Measurements from ENCODE around the gene CERKL.

CERKL gene

GRCh38 chr2:181628590-181629585 is 28.0 kb downstream of the CERKL start:
- in situ Hi-C loops (cut with MboI; ENCODE audit: low sequenced_read_pairs), result no loop called here

DNA sequence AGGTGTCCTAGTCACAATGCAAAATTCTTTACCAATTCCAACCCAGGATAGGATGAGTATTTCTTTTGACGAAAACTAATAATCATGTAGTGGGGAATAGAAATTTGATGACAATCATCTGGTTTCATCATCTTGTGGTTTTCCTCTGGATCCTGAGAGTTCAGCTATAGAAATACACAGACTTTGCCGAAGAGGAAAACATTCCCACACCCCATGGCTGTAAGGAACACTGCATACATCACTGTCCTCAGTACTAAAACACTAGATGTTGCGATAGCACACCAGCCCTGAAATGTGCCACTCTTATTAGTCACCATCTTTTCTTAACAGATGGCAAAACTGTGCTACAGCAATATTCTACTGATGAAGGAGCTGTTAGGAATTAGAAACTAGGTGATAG is 29.4 kb downstream of the CERKL start:
- in situ Hi-C loops (cut with MboI; ENCODE audit: low sequenced_read_pairs), result no loop called here

- in situ Hi-C loops (cut with MboI; ENCODE audit: low sequenced_read_pairs), result no loop called here
Measured at GRCh38 chr2:181626671-181627070, 30.2 kb downstream of the CERKL start.

DNA sequence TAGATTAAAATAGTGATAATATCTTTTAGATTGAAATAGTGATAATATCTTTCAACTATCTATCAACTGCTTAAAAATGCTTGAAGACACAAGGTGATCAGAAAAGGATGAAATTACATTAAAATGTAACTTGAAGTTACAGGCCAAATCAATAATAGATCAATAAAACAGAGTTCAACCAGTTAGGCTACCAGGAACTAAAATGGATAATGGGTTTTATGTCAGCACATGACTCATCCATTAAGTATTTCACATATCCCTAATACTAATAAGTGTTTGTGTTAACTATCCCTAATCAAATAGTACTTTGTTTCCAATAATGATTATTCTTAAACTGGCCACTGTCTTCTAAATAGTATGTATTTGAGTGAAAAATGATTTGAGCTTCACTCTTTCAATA is 33.7 kb downstream of the CERKL start:
- in situ Hi-C loops (cut with MboI; ENCODE audit: low sequenced_read_pairs), result no loop called here

DNA sequence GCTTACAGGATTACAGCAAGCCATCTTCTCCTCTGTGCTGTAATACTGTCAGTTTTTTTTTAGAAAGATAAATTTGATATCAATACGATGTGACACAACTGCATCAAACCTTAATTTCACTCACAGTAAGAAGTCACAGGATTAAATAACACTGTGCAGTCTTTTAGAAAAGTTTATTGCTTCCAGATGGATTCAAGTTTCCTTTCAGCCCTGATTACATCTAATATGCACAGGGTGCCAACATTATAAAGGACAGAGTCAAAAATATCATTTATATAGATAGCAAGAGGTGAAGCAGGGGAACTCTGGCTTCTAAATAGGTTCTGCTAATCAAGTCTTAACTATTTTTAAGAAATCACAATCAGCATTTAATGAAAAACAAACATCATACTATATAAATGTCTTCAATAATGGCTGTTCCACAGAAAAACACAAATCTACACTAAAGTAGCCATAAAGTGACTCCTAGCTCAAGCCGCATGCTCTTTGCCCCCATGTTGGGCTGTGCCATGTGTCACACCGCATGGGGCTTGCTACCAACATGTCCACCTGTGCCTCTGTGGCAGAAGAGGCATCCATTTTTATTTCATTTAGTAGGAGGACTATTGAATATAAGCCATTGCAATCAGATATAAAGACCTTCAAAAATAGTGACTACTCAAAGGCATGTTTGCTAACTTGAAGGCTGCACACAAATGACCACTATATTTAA is 35.0 kb downstream of the CERKL start:
- in situ Hi-C loops (cut with MboI; ENCODE audit: low sequenced_read_pairs), result no loop called here

DNA sequence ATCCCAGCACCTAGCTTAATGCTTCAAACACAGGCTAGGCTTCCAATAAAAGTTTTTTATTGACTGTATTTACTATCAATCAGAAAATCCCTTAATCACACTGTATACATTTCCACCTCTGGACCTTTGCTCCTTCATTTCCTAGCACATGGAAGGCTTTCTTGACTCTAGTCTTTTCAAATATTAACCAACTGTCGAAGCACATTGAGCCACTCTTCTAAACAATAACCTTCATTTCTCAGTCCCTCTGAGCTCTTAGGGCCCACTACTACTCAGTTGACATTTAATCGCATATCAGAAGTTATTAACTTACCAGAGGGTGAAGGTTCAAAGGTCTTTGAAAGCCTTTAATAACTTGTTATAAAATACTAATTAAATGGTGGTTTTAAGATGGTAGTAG is 37.4 kb downstream of the CERKL start:
- in situ Hi-C loops (cut with MboI; ENCODE audit: low sequenced_read_pairs), result no loop called here

DNA sequence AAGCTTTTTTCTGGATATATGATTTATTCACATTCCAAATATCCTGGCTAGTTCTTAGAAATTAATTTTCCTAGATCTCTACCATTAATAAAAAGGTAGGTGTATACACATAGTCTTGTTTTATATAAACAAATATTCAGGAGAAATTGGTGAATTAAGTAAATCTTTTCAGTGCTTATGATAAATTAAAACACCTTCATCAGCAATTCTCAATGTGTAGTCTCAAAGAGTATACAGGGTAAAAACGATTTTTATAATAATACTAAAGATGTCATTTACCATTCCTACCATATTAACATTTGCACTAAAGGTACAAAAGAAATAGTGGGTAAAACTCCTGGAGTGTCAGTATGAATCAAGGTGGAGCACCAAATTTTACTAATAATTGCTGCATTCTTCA is 40.2 kb downstream of the CERKL start:
- in situ Hi-C loops (cut with MboI; ENCODE audit: low sequenced_read_pairs), result no loop called here

- in situ Hi-C loops (cut with MboI; ENCODE audit: low sequenced_read_pairs), result no loop called here
Measured at GRCh38 chr2:181614874-181615638, 41.8 kb downstream of the CERKL start.

- in situ Hi-C loops (cut with MboI; ENCODE audit: low sequenced_read_pairs), result no loop called here
Measured at GRCh38 chr2:181613241-181613640, 43.7 kb downstream of the CERKL start.

DNA sequence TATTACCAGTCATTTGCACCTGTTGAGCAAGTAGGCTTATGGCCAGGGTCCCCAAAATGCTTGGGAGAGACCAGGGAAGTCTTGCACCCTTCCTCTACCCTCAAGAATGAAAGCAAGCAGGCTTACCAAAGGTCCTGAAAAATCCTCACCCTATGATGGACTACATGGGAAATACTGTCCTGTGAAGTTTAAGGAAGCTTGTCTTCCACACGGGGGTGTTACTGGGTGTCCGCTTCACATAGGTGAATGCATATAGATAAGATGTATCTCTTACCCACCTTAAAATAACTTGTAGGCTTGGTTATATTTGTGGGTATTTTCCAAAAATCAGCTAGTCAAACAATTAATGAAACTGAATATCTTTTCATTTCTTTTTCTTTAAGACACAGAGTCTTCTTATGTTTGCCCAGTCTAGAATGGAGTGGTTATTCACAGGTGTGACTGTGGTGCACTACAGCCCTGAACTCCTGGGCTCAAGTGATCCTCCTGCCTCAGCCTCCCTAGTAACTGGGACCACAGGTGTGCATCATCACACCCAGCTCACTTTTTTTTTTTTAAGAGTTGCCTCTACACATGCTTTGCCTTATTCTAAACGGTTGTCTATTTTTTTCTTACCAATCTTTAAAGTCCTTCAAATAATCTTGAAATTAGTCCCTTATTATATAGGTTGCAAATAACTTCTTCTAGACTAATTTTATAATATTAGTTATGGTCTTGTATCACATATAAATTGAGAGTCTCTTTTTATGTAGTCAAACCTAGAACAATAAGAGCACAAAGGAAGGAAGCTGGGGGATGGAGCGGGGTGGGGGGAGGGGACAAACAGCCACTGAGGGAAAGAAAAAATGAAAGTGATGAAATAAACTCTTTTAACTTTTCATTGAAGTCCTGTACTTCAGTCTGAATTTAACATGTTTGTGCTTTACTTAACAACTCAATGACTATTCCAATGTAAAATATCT is 49.0 kb downstream of the CERKL start:
- in situ Hi-C loops (cut with MboI; ENCODE audit: low sequenced_read_pairs), result no loop called here

GRCh38 chr2:181605889-181606837 is 50.7 kb downstream of the CERKL start:
- in situ Hi-C loops (cut with MboI; ENCODE audit: low sequenced_read_pairs), result no loop called here

DNA sequence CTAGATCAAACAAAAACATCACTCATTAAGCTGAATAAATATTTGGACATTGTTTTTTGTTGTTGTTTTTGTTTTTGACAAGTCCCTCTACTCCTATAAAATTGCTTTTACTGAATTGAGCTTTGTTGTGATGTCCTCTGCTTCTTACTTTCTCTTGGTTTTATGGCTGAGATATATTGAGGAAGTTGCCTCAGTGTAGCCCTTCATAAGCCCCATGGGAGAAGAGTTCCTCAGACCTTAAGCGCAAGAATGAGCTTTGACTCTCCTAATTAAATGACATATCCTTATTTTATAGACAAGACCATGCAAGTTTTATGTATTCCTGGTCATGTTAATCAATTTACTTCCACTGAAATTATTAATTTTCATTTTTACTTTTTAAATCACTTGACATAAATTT is 54.9 kb downstream of the CERKL start:
- in situ Hi-C loops (cut with MboI; ENCODE audit: low sequenced_read_pairs), result no loop called here

DNA sequence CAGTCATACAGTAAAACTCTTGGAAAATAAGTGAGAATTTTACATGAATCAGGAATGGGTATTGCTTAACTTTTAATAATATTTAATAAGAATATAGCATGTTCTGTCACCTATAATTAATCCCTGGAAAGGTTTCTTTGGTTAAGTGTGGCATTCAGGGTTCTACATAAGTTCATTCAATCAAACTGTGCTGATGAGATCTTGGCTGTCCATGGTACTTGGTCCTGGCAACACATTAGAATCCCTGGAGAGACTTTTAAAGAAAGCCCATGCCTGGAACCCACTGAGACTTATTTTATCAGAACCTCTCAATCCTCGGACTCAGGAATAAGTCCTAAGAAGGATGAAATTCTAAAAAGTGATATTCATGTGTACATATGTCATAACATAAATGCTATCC is 60.3 kb downstream of the CERKL start:
- in situ Hi-C loops (cut with MboI; ENCODE audit: low sequenced_read_pairs), result no loop called here

- in situ Hi-C loops (cut with MboI; ENCODE audit: low sequenced_read_pairs), result no loop called here
Measured at GRCh38 chr2:181594322-181594721, 62.6 kb downstream of the CERKL start.

DNA sequence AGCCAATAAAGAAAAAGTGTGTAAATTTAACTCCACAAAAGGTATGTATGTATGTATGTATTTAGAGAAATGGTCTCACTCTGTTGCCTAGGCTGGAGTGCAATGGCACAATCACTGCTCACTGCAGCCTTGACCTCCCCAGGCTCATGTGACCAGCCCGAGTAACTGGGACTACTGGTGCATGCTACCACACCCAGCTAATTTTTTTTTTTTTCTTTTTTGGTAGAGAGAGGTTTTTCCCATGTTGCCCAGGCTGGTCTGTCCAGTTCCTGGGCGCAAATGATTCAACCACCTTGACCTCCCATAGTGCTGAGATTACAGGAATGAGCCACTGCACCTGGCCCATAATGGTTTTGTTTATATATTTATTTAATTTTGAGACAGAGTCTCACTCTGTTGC is 67.1 kb downstream of the CERKL start:
- in situ Hi-C loops (cut with MboI; ENCODE audit: low sequenced_read_pairs), result no loop called here

DNA sequence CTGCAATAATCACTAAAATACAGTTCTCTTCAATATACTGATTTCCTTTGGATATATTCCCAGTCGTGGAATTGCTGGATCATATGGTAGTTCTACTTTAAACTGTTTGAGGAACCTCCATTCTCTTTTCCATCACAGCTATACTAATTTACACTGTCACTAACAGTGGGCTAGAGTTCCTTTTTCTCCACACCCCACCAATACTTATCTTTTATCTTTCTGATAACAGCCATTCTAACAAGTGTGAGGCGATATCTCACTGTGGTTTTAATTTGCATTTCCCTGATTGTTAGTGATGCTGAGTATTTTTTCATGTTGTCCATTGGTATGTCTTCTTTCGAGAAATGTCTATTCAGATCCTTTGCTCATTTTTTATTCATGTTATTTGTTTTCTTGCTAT is 68.4 kb downstream of the CERKL start:
- in situ Hi-C loops (cut with MboI; ENCODE audit: low sequenced_read_pairs), result no loop called here

GRCh38 chr2:181586569-181587081 is 70.3 kb downstream of the CERKL start:
- in situ Hi-C loops (cut with MboI; ENCODE audit: low sequenced_read_pairs), result no loop called here

GRCh38 chr2:181585732-181586131 is 71.2 kb downstream of the CERKL start:
- in situ Hi-C loops (cut with MboI; ENCODE audit: low sequenced_read_pairs), result no loop called here

DNA sequence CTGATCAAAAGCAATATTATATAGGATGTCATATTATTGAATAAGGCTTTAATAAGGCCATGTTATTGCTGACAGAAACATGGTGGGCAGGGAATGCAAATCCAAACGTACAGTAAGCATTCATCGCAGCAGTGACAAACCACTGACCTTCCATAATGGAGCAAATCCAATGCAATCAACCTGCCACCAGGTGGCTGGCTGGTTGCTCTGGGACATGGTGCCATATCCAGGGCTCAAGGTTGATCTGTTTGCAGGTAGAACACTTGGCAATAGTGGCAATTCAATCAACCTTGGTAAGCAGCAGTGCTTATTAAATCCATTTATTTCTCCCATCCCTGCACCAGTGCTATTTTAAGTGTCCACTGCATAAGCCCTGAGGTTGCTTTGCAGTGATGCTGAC is 75.4 kb downstream of the CERKL start:
- in situ Hi-C loops (cut with MboI; ENCODE audit: low sequenced_read_pairs), result no loop called here
